Measurements from ENCODE around the gene ADAMTS3.

- TF ChIP-seq SNAI2 (CRISPR knock-in tag; IDR thresholded peaks at IDR 0.05) (no peak), OSR1 (CRISPR knock-in tag; IDR thresholded peaks at IDR 0.05) (no peak), TCF4 (CRISPR knock-in tag; IDR thresholded peaks at IDR 0.05; ENCODE audit: borderline replicate concordance) (no peak), RARB (CRISPR knock-in tag; IDR thresholded peaks at IDR 0.05) (no peak), PPARA (CRISPR knock-in tag; IDR thresholded peaks at IDR 0.05; ENCODE audit: borderline replicate concordance) (no peak), ZFP30 (CRISPR knock-in tag; IDR thresholded peaks at IDR 0.05) (no peak), ZNF8 (CRISPR knock-in tag; IDR thresholded peaks at IDR 0.05) (no peak), CREB5 (CRISPR knock-in tag; IDR thresholded peaks at IDR 0.05; ENCODE audit: low read depth) (no peak), PATZ1 (CRISPR knock-in tag; IDR thresholded peaks at IDR 0.05; ENCODE audit: borderline replicate concordance) (no peak), ZC3H10 (CRISPR knock-in tag; IDR thresholded peaks at IDR 0.05) (no peak), ZNF70 (CRISPR knock-in tag; IDR thresholded peaks at IDR 0.05) (no peak)
- TF ChIP-seq, protein P1, sequence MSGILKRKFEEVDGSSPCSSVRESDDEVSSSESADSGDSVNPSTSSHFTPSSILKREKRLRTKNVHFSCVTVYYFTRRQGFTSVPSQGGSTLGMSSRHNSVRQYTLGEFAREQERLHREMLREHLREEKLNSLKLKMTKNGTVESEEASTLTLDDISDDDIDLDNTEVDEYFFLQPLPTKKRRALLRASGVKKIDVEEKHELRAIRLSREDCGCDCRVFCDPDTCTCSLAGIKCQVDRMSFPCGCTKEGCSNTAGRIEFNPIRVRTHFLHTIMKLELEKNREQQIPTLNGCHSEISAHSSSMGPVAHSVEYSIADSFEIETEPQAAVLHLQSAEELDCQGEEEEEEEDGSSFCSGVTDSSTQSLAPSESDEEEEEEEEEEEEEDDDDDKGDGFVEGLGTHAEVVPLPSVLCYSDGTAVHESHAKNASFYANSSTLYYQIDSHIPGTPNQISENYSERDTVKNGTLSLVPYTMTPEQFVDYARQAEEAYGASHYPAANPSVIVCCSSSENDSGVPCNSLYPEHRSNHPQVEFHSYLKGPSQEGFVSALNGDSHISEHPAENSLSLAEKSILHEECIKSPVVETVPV (CRISPR knock-in tag; IDR thresholded peaks at IDR 0.05): no peak
These were observed 313.8 kb downstream of the ADAMTS3 start for GRCh38 chr4:72255269-72255668.

Data from SK-N-SH treated with all-trans-retinoic acid at 6 μM for 48 hours (cell line).